Tibial artery (tissue), 4 donors: Measurements from ENCODE around the gene TRPM3.

Experiments used
- DNase-seq, 2 donors: peaks; one replicate each; pipeline ENCODE4 v3.0.0-alpha.2; 2019
- H3K27ac ChIP-seq, 2 donors: fragments of 200-600 bp; sonication (generic) in 1 of 2; 1 replicate in 1 of 2; 2 replicates in 1 of 2; pipeline ENCODE4 v1.5.1; 2018 to 2019; ENCODE audit warnings: mild to moderate bottlenecking in 1 of 2
- H3K27me3 ChIP-seq, 2 donors: fragments of 200-600 bp; sonication (generic) in 1 of 2; one replicate each; pipeline versions ENCODE4 v1.5.1 to v1.6.0; 2016 to 2019
- H3K36me3 ChIP-seq, 3 donors: fragments of 200-600 bp; sonication (generic) in 2 of 3; one replicate each; pipeline ENCODE4 v1.5.1; 2016 to 2019; ENCODE audit warnings: mild to moderate bottlenecking in 2 of 3
- H3K4me1 ChIP-seq, 4 donors: fragments of 200-600 bp; sonication (generic) in 2 of 4; 1 replicate in 3 of 4; 2 replicates in 1 of 4; pipeline ENCODE4 v1.5.1; 2016 to 2019
- H3K4me3 ChIP-seq, 2 donors: fragments of 200-600 bp; sonication (generic) in 1 of 2; 1 replicate in 1 of 2; 2 replicates in 1 of 2; pipeline ENCODE4 v1.5.1; 2018 to 2019; ENCODE audit warnings: mild to moderate bottlenecking in 2 of 2
- H3K9me3 ChIP-seq, 3 donors: fragments of 200-600 bp; sonication (generic) in 1 of 3; one replicate each; pipeline ENCODE4 v1.5.1; 2016 to 2019
- intact Hi-C: fragments of 100-400 bp; cut with DNase I; formaldehyde crosslinking; loops from one replicate; pipeline ENCODE4 v1.15.0; 2023; ENCODE audit warnings: low total_unique reads
- TF ChIP-seq, protein P1 (sequence below), 2 experiments: fragments of 200-600 bp in 1 of 2; fragments of 450-650 bp in 1 of 2; IDR thresholded peaks; one replicate each; pipeline ENCODE4 v1.5.1; 2017 to 2019; ENCODE audit warnings: antibody characterized with exemption in 2 of 2, mild to moderate bottlenecking in 1 of 2, moderate library complexity in 1 of 2

Gene TRPM3

DNA sequence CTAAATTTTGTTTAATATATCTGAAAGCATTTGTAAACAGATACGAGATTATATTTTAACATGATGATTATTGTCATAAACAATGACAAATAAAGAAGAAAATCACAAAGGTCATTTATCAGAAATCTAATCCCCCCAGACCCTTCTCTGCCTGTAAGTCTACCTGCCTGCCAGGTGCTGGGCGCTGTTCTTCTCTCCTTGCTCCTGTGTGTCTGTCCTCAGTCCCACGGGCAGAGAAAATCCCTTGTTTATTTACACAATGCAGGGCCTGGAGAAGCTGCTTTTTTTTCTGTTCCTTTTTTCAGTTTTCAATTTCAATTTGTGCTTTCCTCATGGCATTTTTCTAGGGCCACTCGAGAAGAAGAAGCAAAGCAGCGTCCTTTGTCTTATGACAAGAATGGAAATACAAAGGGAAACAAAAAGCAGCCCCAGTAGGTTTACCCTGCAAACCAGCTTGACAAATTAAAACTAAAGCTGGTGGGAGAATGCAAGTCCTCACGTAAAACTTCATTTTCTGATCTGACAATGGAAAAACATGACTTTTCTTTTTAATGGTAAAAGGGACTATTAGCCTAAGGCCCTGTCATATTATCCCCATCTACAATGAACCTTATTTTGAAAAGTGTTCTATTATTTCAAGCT is 424.6 kb downstream of the TRPM3 start:
- DNase-seq: no peak
- Histone ChIP-seq H3K4me3 (no peak overlapping the region), H3K4me1 (no peaks in the 10 kb centered on the region), H3K36me3 (no peaks in the 10 kb centered on the region), H3K27ac (no peak overlapping the region), H3K9me3 (no peaks in the 10 kb centered on the region), H3K27me3 (no peaks in the 10 kb centered on the region)
- intact Hi-C loops: no loop called here
- TF ChIP-seq, protein P1, sequence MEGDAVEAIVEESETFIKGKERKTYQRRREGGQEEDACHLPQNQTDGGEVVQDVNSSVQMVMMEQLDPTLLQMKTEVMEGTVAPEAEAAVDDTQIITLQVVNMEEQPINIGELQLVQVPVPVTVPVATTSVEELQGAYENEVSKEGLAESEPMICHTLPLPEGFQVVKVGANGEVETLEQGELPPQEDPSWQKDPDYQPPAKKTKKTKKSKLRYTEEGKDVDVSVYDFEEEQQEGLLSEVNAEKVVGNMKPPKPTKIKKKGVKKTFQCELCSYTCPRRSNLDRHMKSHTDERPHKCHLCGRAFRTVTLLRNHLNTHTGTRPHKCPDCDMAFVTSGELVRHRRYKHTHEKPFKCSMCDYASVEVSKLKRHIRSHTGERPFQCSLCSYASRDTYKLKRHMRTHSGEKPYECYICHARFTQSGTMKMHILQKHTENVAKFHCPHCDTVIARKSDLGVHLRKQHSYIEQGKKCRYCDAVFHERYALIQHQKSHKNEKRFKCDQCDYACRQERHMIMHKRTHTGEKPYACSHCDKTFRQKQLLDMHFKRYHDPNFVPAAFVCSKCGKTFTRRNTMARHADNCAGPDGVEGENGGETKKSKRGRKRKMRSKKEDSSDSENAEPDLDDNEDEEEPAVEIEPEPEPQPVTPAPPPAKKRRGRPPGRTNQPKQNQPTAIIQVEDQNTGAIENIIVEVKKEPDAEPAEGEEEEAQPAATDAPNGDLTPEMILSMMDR (IDR thresholded peaks at IDR 0.05): no peak

DNA sequence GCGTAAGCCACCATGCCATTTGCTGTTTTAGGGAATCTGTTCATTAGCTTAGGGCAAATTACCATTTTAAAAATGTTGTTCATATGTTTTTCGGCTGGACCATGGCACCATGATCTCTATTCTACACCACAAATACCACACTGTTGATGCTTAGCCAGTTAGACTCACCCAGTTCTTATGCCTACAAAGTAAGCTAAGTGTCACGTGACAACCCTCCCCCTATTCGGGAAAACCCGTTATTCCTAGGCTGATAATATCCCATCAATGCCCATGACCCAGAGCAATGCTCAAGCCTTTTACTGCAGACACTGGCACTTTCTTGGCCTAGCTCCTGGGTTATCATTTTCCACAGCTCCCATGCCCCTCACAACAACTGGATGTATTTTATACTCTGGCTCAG is 426.7 kb downstream of the TRPM3 start:
- Histone ChIP-seq H3K4me1 (no peaks in the 10 kb centered on the region), H3K9me3 (no peaks in the 10 kb centered on the region), H3K27ac (no peak overlapping the region), H3K27me3 (no peaks in the 10 kb centered on the region), H3K4me3 (no peak overlapping the region), H3K36me3 (no peaks in the 10 kb centered on the region)
- TF ChIP-seq, protein P1 (IDR thresholded peaks at IDR 0.05): no peak
- DNase-seq: no peak
- intact Hi-C loops: no loop called here

DNA sequence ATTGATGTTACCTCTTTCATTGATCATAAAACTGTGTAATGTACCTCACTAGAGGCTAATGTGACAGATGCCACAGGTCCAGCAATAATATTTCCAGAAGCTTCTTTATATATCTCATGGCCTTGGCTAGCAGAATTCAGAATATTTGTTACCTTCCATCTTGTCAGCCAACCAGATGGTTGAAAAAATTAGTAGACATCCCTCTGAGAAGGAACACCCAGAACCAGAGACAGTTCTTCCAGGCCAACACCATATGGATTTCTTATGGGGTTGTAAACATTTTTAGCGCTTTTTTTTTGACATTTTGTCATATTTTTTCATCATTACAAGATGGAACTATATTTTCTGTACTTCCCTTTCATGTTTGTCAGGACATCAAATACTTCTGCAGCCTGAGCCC is 428.2 kb downstream of the TRPM3 start:
- Histone ChIP-seq H3K27me3 (no peaks in the 10 kb centered on the region), H3K4me1 (no peaks in the 10 kb centered on the region), H3K4me3 (no peak overlapping the region), H3K9me3 (no peaks in the 10 kb centered on the region), H3K36me3 (no peaks in the 10 kb centered on the region), H3K27ac (no peak overlapping the region)
- TF ChIP-seq, protein P1 (IDR thresholded peaks at IDR 0.05): no peak
- no peak for DNase-seq
- intact Hi-C loops: no loop called here

DNA sequence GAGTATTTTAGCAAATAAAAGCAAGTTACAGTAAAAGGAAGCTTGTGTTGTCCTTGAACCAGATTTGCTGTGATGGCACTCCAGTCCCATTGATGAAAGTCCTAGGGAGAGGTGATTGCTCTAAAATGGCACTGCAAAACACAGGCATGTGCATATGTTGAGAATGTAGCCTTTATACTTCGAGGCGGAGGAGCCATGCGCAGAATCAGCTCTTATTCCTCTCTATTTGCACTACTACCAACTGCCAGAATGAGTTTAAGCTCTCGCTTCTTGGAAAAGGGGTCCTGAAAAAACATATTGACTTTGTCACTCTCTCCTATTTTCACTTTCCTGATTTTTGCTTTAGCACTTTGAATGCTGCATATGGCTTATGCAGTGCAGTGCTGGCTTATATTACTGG is 429.0 kb downstream of the TRPM3 start:
- H3K4me3 ChIP-seq: no peak overlapping the region
- TF ChIP-seq, protein P1 (IDR thresholded peaks at IDR 0.05): no peak

DNA sequence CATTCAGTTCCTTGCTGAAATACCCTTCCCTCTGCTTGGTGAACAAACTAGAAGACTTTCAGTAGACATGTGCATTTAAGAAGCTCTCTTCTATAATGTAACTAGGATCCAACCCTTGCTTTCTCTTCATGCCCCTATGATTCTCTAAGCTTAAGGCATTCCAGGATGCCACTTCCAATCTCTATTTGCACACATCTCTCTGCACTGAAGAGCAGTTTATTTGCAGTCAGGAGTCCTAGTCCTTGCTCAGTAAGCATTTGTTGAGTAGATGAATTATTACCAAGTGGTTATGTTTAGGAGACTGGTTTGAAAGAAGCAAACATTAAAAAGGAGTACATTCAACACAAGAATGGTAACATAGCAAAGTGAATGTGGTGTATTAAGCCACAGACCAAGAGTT is 432.7 kb downstream of the TRPM3 start:
- intact Hi-C loops: no loop called here
- Histone ChIP-seq H3K4me3 (no peak overlapping the region), H3K9me3 (no peaks in the 10 kb centered on the region), H3K27ac (no peak overlapping the region), H3K4me1 (no peaks in the 10 kb centered on the region), H3K36me3 (no peaks in the 10 kb centered on the region), H3K27me3 (no peaks in the 10 kb centered on the region)
- TF ChIP-seq, protein P1 (IDR thresholded peaks at IDR 0.05): no peak
- no peak for DNase-seq

More for the DNA sequence above, 429.0 kb downstream of the TRPM3 start:
- Histone ChIP-seq H3K36me3 (no peaks in the 10 kb centered on the region), H3K4me1 (no peaks in the 10 kb centered on the region), H3K9me3 (no peaks in the 10 kb centered on the region), H3K27ac (no peak overlapping the region), H3K27me3 (no peaks in the 10 kb centered on the region)
- intact Hi-C loops: no loop called here
- no peak for DNase-seq

DNA sequence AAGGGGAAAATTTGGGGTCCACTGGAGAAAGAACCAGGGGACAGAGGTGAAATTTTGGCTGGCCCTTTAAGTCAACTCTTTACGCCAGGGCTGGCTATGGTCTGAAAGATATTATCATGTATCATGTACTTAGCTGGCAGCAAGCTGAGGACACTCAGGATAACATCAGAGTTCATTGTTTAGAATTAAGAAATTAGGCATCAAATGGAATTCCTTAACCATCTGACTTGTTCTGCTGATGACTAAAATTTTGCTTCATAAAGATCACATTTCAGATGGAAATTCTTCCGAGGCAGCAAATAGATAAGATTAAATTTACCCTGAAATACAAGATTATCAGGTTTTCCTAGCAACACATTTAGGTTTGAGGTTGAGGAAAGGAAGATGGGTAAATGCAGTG is 437.6 kb downstream of the TRPM3 start:
- Histone ChIP-seq H3K4me1 (no peaks in the 10 kb centered on the region), H3K4me3 (no peak overlapping the region), H3K27me3 (no peaks in the 10 kb centered on the region), H3K27ac (no peak overlapping the region), H3K36me3 (no peaks in the 10 kb centered on the region), H3K9me3 (no peaks in the 10 kb centered on the region)
- TF ChIP-seq, protein P1 (IDR thresholded peaks at IDR 0.05): no peak
- intact Hi-C loops: no loop called here
- no peak for DNase-seq
